HG03565 (cell line): ENCODE measurements around the gene MBD4.
"Not testable (repeated sequence)": the region's sequence is repeated elsewhere in the genome, so short reads cannot be mapped to it uniquely, and the experiment has no call there.

Experiments used
- ATAC-seq: cut with Tn5 transposase; IDR thresholded peaks from one replicate; pipeline ENCODE4 v1.9.1; 2021; ENCODE audit warnings: mild to moderate bottlenecking, moderate library complexity; ENCODE audit not compliant: unreplicated experiment

The MBD4 gene

DNA sequence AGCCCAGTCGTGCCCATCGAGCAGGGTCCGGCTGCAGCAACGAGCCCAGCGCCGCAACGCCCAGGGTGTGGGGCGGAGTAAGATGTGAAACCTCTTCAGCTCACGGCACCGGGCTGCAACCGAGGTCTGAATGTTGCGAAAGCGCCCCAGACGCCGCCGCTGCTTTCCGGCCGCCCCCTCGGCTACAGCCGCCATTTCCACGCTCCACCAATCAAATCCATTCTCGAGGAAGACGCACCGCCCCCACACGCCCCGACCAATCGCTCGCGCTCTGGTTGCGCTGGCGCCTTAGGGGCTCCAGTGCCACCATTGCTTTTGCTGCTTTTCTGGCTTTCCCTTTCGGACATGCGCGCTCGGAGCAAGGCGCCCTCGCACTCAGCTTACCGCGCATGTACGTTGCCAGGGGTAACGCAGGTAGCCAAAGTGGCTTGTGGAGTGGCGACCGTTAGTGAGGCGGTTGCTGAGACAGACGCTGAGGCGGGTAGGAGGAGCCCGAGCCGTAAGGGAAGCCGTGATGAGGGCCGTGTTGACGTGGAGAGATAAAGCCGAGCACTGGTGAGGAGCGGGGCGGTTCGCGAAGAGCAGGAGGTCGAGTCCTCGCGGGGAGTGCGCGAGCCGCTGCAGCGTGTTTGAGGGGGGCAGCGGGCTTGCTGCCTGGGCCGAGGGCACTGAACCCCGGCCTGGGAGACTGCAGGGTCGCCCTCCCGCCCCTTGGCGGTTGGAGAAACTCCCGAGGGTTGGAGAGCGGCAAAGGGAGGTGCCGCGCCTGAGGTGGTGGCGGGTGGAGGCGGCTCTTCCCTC, at the start of gene MBD4, which contains the start of gene IFT122:
Gene MBD4, minus strand, starts transcription at position 132 of the 801 bp plus-strand sequence. Its CDS starts 115 bp downstream, at position 17.
Gene IFT122, plus strand, starts transcription at position 408 of the 801 bp plus-strand sequence. Its CDS starts 107 bp downstream, at position 515.
- peak; percentile 85 for ATAC-seq

GRCh38 chr3:129489258-129489657, 49.5 kb upstream of the MBD4 start:
- ATAC-seq, result not testable (repeated sequence)

DNA sequence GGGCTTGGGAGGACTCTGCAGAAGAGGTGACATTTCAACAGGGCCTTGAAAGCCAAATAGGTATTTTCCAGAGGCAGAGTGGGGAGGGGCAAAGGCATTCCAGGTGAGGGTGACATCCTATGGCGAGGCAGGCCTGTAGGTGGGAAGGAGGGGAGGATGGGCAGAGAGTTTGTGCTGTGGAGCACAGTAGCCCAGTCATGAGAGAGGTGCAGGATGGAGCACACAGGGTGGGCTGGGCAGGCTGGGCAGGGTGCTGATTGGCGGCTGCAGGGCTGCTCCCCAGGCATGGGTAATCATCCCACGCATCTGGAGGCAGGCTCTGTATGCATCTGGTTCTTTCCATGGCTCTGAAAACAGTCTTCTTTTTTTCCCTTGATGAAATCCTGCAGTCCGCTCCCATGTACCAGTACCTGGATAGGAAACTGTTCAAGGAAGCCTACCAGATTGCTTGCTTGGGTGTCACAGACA, 48.2 kb upstream of the MBD4 start:
- not testable (repeated sequence) for ATAC-seq

- no peak for ATAC-seq
Observed at GRCh38 chr3:129487183-129487867, 47.6 kb upstream of the MBD4 start.

DNA sequence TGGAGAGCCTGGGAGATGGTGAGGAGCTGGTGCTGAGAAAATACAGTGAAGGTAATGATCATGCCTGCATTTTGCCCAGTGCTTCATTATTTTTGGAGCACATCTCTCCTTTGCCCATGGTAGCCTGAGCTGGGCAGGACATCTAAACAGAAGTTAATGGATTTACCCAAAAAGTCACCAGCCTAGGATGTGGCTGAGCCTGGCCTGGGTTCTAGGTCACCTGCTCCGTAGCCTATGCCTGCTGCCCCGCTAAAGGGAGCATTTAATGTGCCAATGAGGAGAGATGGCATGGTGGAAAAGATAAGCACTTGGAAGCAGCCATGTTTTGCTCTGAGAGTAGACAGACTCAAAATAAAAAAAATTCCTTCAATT, 46.9 kb upstream of the MBD4 start:
- no peak for ATAC-seq

- ATAC-seq, result no peak
Observed at GRCh38 chr3:129485721-129486663, 46.2 kb upstream of the MBD4 start.

- not testable (repeated sequence) for ATAC-seq
Observed at GRCh38 chr3:129485146-129485545, 45.4 kb upstream of the MBD4 start.

DNA sequence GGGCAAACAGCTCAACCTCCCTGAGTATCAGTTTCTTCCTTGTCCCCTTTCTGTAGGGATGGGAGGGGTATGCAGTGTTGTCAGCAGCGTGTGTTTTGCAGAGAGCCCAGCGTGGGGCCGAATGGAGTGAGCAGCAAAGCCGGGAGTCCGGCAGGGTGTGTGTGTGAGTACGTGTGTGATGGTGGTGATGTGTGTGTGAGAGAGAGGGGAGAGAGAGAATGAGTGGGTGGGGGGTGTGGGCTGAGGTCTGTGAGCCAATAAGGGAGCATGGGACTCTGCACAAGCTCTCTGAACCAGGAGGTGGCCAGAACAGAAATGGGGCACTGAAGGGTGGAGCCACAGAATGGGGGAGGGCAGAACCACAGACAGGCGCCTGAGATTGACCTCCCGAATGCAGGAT, 44.1 kb upstream of the MBD4 start:
- ATAC-seq, result no peak

DNA sequence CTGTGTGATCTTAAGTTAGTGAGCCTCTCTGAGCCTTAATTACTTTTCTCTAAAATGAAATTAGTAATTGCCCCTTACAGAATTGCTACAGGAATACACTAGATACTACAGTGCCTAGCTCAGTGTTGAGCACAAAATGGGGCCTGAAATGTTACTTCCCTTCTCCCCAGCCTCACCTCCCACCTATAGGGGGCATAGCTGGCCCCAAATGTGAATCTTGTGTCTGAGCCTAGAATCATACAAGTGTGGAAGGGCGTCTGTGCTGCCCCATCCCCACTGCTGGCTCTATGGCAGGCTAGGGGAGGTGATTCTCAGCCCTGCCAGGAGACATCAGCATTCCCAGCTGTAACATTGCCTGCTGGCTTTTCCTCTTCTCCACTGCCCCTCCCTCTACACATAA, 43.0 kb upstream of the MBD4 start:
- no peak for ATAC-seq

DNA sequence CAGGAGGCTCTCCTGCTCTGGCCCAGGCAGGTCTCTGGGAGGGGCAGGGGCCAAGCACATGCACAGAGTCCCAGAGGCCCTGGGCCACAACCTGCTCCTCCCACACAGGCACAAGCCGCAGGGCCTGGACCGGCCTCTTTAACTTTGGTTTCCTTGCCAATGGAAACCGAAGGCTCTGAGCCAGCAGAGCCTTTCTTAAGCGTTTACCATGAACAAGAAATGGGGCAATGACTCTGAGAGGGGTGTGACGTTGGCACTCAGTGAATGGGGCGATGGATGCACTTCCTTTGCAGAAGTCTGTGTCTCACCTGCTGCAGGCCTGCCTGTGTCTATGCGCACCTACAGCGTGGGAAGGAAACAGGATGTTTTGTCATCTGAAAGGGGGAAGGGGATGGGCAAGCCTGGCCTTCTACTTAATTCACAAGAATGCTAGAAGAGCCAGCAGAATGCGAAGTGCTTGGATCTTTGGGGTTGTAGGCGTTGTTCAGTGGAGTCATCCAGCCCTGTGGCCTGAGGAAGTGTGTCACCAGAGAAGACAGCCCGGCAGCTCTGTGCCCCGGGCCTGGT, 42.1 kb upstream of the MBD4 start:
- no peak for ATAC-seq

GRCh38 chr3:129481225-129481765, 41.5 kb upstream of the MBD4 start:
- not testable (repeated sequence) for ATAC-seq

DNA sequence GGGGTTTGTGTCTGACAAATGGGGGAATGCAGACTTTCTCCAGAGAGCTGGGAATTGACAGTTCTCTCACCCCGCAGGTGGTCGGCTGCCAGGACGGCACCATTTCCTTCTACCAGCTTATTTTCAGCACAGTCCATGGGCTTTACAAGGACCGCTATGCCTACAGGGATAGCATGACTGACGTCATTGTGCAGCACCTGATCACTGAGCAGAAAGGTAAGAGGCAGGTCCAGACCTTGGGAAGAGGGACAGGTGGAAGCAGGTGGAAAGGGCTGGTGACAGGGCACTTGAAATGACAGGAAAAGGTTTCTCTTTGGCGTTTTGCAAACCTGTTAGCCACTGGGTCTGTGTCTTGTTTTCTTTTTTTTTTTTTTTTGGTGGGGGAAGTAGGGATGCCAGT, 36.8 kb upstream of the MBD4 start:
- ATAC-seq, result no peak

DNA sequence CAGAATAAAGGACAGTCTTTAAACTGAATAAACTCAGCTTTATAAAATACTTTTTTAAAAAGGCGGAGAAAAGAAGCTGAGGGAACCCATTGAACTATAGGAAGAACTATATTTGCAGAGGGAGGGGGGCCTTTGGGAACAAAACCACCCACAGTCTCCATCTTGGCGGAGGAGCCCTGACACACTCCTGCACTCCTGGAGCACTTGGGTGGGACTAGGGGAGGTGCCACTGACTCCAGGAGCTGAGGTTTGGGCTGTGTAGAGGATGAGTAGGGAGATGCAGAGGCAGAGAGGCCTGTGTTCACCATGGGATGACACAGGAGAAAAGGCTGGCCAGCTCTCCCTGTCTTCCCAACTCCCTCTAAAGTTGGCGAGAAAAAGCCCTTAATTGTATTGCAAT, 36.1 kb upstream of the MBD4 start:
- ATAC-seq, result no peak

GRCh38 chr3:129474984-129475804, 35.4 kb upstream of the MBD4 start:
- no peak for ATAC-seq

DNA sequence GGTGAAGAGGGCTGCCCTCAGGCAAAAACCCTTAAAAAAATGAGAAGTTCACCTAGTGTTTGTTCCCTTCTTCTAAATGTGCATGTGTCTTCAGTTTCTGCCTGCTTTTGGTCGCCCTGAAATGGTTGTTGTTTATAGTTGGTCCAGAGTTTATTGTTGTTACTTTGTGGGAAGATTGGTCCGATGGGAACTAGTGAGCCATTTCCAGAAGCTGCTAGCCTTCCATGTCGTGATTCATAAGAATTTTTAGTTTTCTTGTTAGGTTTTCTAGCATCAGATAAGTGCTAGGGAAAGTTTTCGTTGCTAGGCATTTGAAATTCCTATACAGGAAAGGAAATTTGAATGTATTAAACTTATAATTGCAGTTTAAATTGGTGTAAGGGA, 34.0 kb upstream of the MBD4 start:
- ATAC-seq, result no peak

- no peak for ATAC-seq
Observed at GRCh38 chr3:129473067-129473768, 33.5 kb upstream of the MBD4 start.

GRCh38 chr3:129470861-129471260, 31.1 kb upstream of the MBD4 start:
- no peak for ATAC-seq

DNA sequence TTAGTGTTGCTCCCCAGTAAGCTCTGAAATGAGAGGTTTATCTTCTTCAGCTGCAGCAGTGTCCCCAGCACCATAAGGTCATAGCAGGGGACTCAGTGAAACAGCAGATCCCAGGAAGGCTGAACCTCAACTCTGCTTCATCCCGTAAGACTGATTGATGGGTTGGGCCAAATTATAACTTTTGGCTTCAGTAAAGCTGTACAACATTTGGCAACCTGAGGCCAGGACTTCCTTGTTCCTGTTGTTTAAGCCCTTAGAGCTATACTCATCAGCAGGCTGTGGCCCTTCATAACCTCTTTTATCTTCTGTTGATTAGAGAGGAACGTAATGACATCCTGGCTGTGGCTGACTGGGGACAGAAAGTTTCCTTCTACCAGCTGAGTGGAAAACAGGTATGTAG, 29.3 kb upstream of the MBD4 start:
- ATAC-seq, result no peak

DNA sequence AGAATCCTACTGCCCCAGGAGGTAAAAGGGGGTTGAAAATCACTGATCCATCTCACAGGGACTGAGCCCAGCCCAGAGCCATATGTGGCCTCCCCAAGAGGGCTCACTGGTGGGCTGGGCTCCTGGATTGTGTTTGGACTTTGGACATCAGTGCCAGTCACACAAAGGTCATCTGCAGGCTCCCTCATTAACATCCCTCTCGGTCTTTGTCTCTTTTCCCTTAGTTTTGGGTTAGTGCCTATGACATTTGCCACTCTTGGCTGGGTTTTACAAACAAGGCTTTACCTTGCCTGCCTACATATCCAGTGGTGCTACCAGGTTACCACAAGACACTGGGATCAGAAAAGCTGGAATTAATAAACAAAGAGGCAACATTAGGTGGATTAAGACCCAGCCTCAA, 28.2 kb upstream of the MBD4 start:
- no peak for ATAC-seq
